ENCODE measurements around the gene MIB1. TPM values are rescaled to one million over a fixed set of nuclear protein-coding genes. Genes with fewer than 3 reads are reported as not detected.
"Not testable (repeated sequence)": the region's sequence is repeated elsewhere in the genome, so short reads cannot be mapped to it uniquely, and the experiment has no call there.

Gene MIB1
- total RNA-seq, 2 donors from 2014 or later: 13.8 to 18.7 TPM

GRCh38 chr18:21774722-21775121, 34.1 kb downstream of the MIB1 start:
- Histone ChIP-seq H3K4me3 (no peak overlapping the region), H3K27ac (no peak overlapping the region), H3K27me3 (no peaks in the 10 kb centered on the region), H3K9me3 (no peaks in the 10 kb centered on the region), H3K4me1 (no peaks in the 10 kb centered on the region), H3K36me3 (replicated peaks in 1 of 2; ENCODE audit: insufficient read depth in 1 of 2, low read depth in 2 of 2) (peaks cover 0 to 2% of the 10 kb centered on the region in 2 donors)
- DNase-seq (no peak), ATAC-seq (no peak)
- intact Hi-C loops (cut with DNase I): no loop called here
- WGBS, 2 donors: 95 to 96% methylated on average over 7 of the region's 7 CpGs
- TF ChIP-seq, protein P1, sequence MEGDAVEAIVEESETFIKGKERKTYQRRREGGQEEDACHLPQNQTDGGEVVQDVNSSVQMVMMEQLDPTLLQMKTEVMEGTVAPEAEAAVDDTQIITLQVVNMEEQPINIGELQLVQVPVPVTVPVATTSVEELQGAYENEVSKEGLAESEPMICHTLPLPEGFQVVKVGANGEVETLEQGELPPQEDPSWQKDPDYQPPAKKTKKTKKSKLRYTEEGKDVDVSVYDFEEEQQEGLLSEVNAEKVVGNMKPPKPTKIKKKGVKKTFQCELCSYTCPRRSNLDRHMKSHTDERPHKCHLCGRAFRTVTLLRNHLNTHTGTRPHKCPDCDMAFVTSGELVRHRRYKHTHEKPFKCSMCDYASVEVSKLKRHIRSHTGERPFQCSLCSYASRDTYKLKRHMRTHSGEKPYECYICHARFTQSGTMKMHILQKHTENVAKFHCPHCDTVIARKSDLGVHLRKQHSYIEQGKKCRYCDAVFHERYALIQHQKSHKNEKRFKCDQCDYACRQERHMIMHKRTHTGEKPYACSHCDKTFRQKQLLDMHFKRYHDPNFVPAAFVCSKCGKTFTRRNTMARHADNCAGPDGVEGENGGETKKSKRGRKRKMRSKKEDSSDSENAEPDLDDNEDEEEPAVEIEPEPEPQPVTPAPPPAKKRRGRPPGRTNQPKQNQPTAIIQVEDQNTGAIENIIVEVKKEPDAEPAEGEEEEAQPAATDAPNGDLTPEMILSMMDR (IDR thresholded peaks at IDR 0.05): no peak
- TF ChIP-seq POLR2A (IDR thresholded peaks at IDR 0.05): no peak

DNA sequence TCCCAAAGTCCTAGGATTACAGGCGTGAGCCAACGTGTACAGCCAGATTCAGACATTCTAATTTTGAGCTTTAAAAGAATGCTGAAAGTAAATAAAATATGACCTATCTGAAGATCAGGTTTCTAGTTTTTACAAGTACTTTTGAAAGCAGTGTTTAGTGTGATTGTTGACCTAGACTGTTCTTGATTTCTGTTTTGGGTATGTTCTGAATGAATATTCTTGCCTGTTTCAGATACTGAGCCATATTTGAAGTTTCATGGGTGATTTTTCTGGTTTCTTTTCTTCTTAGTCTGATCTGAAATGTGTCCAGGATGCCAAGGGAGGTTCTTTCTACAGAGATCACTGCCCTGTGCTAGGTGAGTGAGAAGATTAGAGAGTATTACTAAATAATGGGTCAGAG, 37.2 kb downstream of the MIB1 start:
- TF ChIP-seq, protein P1 (IDR thresholded peaks at IDR 0.05): no peak
- TF ChIP-seq POLR2A (IDR thresholded peaks at IDR 0.05): no peak
- ATAC-seq (no peak), DNase-seq (no peak)
- Histone ChIP-seq H3K4me1 (no peaks in the 10 kb centered on the region), H3K27ac (no peak overlapping the region), H3K4me3 (no peak overlapping the region), H3K9me3 (no peaks in the 10 kb centered on the region), H3K36me3 (replicated peaks in 1 of 2; ENCODE audit: insufficient read depth in 1 of 2, low read depth in 2 of 2) (peaks cover 0 to 4% of the 10 kb centered on the region in 2 donors), H3K27me3 (no peaks in the 10 kb centered on the region)
- intact Hi-C loops (cut with DNase I): no loop called here
- WGBS, 2 donors: 64 to 70% methylated on average over 2 of the region's 2 CpGs

- ATAC-seq (no peak), DNase-seq (no peak)
- Histone ChIP-seq H3K27me3 (no peaks in the 10 kb centered on the region), H3K36me3 (replicated peaks in 1 of 2; ENCODE audit: insufficient read depth in 1 of 2, low read depth in 2 of 2) (peaks cover 0 to 7% of the 10 kb centered on the region in 2 donors), H3K9me3 (no peaks in the 10 kb centered on the region), H3K27ac (no peak overlapping the region), H3K4me1 (no peaks in the 10 kb centered on the region), H3K4me3 (no peak overlapping the region)
- TF ChIP-seq, protein P1 (IDR thresholded peaks at IDR 0.05): no peak
- intact Hi-C loops (cut with DNase I): no loop called here
Measured at GRCh38 chr18:21786526-21786925, 45.9 kb downstream of the MIB1 start.

- H3K27me3 ChIP-seq; H3K4me3 ChIP-seq; H3K4me1 ChIP-seq; H3K9me3 ChIP-seq; H3K27ac ChIP-seq; intact Hi-C loops (cut with DNase I); ATAC-seq; H3K36me3 ChIP-seq (replicated peaks in 1 of 2; ENCODE audit: insufficient read depth in 1 of 2, low read depth in 2 of 2): not testable (repeated sequence)
- DNase-seq: peak in 1 of 4 donors; percentile 5
- WGBS, 2 donors: 75 to 85% methylated on average over 2 of the region's 2 CpGs
Measured at GRCh38 chr18:21796089-21796488, 55.5 kb downstream of the MIB1 start.

GRCh38 chr18:21798126-21798525, 57.5 kb downstream of the MIB1 start:
- Histone ChIP-seq H3K9me3 (no peaks in the 10 kb centered on the region), H3K27me3 (no peaks in the 10 kb centered on the region), H3K4me3 (no peak overlapping the region), H3K36me3 (replicated peaks in 1 of 2; ENCODE audit: insufficient read depth in 1 of 2, low read depth in 2 of 2) (peaks cover 0 to 4% of the 10 kb centered on the region in 2 donors), H3K4me1 (no peaks in the 10 kb centered on the region), H3K27ac (no peak overlapping the region)
- no peak for TF ChIP-seq POLR2A (IDR thresholded peaks at IDR 0.05)
- TF ChIP-seq, protein P1 (IDR thresholded peaks at IDR 0.05): no peak
- DNase-seq: no peak
- intact Hi-C loops (cut with DNase I): no loop called here
- no peak for ATAC-seq

Measured in body of pancreas (tissue), 4 donors.